Medulla oblongata (tissue), 1 donor: ENCODE measurements around the gene FUT3.

ENCODE experiments used
- DNase-seq: peaks from one replicate; pipeline ENCODE4 v3.0.0-alpha.2; 2015; ENCODE audit errors: extremely low spot score

FUT3 gene

GRCh38 chr19:5824751-5825150, 26.5 kb downstream of the FUT3 start:
- no peak for DNase-seq

- no peak for DNase-seq
Observed at GRCh38 chr19:5823579-5824281, 27.5 kb downstream of the FUT3 start.

GRCh38 chr19:5822181-5822844, 28.9 kb downstream of the FUT3 start:
- DNase-seq = no peak

GRCh38 chr19:5821521-5822180, 29.6 kb downstream of the FUT3 start:
- no peak for DNase-seq

GRCh38 chr19:5820785-5821184, 30.5 kb downstream of the FUT3 start:
- no peak for DNase-seq

GRCh38 chr19:5818594-5818993, 32.7 kb downstream of the FUT3 start:
- no peak for DNase-seq

- no peak for DNase-seq
Observed at GRCh38 chr19:5817218-5817617, 34.0 kb downstream of the FUT3 start.

- DNase-seq = no peak
Observed at GRCh38 chr19:5814852-5815246, 36.4 kb downstream of the FUT3 start.

GRCh38 chr19:5814123-5814851, 37.0 kb downstream of the FUT3 start:
- no peak for DNase-seq

GRCh38 chr19:5811117-5811516, 40.1 kb downstream of the FUT3 start:
- DNase-seq = no peak

GRCh38 chr19:5809469-5809868, 41.8 kb downstream of the FUT3 start:
- DNase-seq = no peak

GRCh38 chr19:5809053-5809452, 42.2 kb downstream of the FUT3 start:
- no peak for DNase-seq

GRCh38 chr19:5808120-5808816, 43.0 kb downstream of the FUT3 start:
- DNase-seq = no peak

- DNase-seq = no peak
Observed at GRCh38 chr19:5806905-5807304, 44.3 kb downstream of the FUT3 start.

GRCh38 chr19:5806133-5806489, 45.1 kb downstream of the FUT3 start:
- no peak for DNase-seq

- peak; percentile 15 for DNase-seq
Observed at GRCh38 chr19:5805462-5806132, 45.7 kb downstream of the FUT3 start.

- DNase-seq = no peak
Observed at GRCh38 chr19:5804516-5805461, 46.5 kb downstream of the FUT3 start, which contains the start of gene NRTN. NRTN (plus strand) TSS chr19:5805067; CDS start chr19:5824166, 19,099 bp downstream.

- peak; percentile 64 for DNase-seq
Observed at GRCh38 chr19:5803752-5804515, 47.3 kb downstream of the FUT3 start.

GRCh38 chr19:5803441-5803751, 47.9 kb downstream of the FUT3 start:
- no peak for DNase-seq
